GM23338 (cell line): Measurements from ENCODE around the gene ARHGEF28. TPM values are rescaled to one million over a fixed set of nuclear protein-coding genes. Genes with fewer than 3 reads are reported as not detected.

Source experiments
- ATAC-seq: fragments of 200-7000 bp; cut with Tn5 transposase; 3 replicates; pipeline ENCODE4 v1.9.1; 2020
- DNase-seq: peaks from one replicate; pipeline ENCODE4 v3.0.0-alpha.2; 2015; ENCODE audit warnings: low spot score
- H2AFZ ChIP-seq: fragments of 200-600 bp; sonication (generic); 2 replicates; pipeline ENCODE4 v1.8.0; 2016; ENCODE audit warnings: antibody characterized with exemption, mild to moderate bottlenecking, moderate library complexity
- H3F3A ChIP-seq: fragments of 200-600 bp; sonication (generic); replicated peaks from 2 replicates; pipeline ENCODE4 v1.8.0; 2017; ENCODE audit warnings: antibody characterized with exemption, mixed run types, low read depth
- H3K27ac ChIP-seq: fragments of 200-600 bp; sonication (generic); 2 replicates; pipeline ENCODE4 v1.6.1; 2016; ENCODE audit warnings: low read depth
- H3K27me3 ChIP-seq: fragments of 200-600 bp; sonication (generic); 2 replicates; pipeline ENCODE4 v1.8.0; 2016; ENCODE audit warnings: mild to moderate bottlenecking, mixed run types, moderate library complexity; ENCODE audit not compliant: insufficient read depth
- H3K36me3 ChIP-seq: fragments of 200-600 bp; sonication (generic); 2 replicates; pipeline ENCODE4 v1.8.0; 2016; ENCODE audit warnings: mild to moderate bottlenecking; ENCODE audit not compliant: insufficient read depth
- H3K4me1 ChIP-seq: fragments of 200-600 bp; sonication (generic); 2 replicates; pipeline ENCODE4 v1.8.0; 2016; ENCODE audit warnings: mild to moderate bottlenecking, moderate library complexity; ENCODE audit not compliant: insufficient read depth
- H3K4me2 ChIP-seq: fragments of 200-600 bp; sonication (generic); 2 replicates; pipeline ENCODE4 v1.7.1; 2017; ENCODE audit warnings: mixed run types
- H3K4me3 ChIP-seq: fragments of 200-600 bp; sonication (generic); 2 replicates; pipeline ENCODE4 v1.6.1; 2016; ENCODE audit warnings: mixed run types
- H3K79me2 ChIP-seq: fragments of 200-600 bp; sonication (generic); replicated peaks from 2 replicates; pipeline ENCODE4 v1.8.0; 2017; ENCODE audit warnings: mild to moderate bottlenecking; ENCODE audit not compliant: insufficient read depth
- H3K9me2 ChIP-seq: fragments of 200-600 bp; sonication (generic); 2 replicates; pipeline ENCODE4 v1.8.0; 2017; ENCODE audit not compliant: insufficient read depth
- H4K20me1 ChIP-seq: fragments of 200-600 bp; sonication (generic); replicated peaks from 2 replicates; pipeline ENCODE4 v1.8.0; 2017; ENCODE audit warnings: mild to moderate bottlenecking; ENCODE audit not compliant: insufficient read depth
- H3K27ac Mint-ChIP-seq: 2 replicates; pipeline ENCODE4 v1.8.0; 2020; ENCODE audit warnings: inconsistent platforms, mild to moderate bottlenecking, moderate library complexity, mixed read lengths
- H3K27me3 Mint-ChIP-seq: 3 replicates; pipeline ENCODE4 v1.8.0; 2022; ENCODE audit warnings: low read depth, mild to moderate bottlenecking, moderate library complexity, mixed read lengths, inconsistent platforms; ENCODE audit not compliant: insufficient read depth, poor library complexity
- H3K36me3 Mint-ChIP-seq: 3 replicates; pipeline ENCODE4 v1.8.0; 2021; ENCODE audit warnings: low read depth, mild to moderate bottlenecking, inconsistent platforms, moderate library complexity, mixed read lengths
- H3K4me1 Mint-ChIP-seq: 3 replicates; pipeline ENCODE4 v1.8.0; 2020; ENCODE audit warnings: mild to moderate bottlenecking, inconsistent platforms, mixed read lengths
- H3K4me3 Mint-ChIP-seq: 3 replicates; pipeline ENCODE4 v1.8.0; 2021; ENCODE audit warnings: moderate library complexity, mild to moderate bottlenecking, inconsistent platforms, mixed read lengths
- H3K9me3 Mint-ChIP-seq: 3 replicates; pipeline ENCODE4 v1.8.0; 2020; ENCODE audit warnings: moderate library complexity, mild to moderate bottlenecking, inconsistent platforms, mixed read lengths
- CREB1 ChIP-seq: fragments of 250-450 bp; sonication (Bioruptor Pico); IDR thresholded peaks from 2 replicates; pipeline ENCODE4 v1.5.0; 2020; ENCODE audit warnings: low read depth, mild to moderate bottlenecking, moderate library complexity
- CTCF ChIP-seq, 2 experiments: fragments of 200-600 bp in 1 of 2; sonication (generic) in 1 of 2; conservative IDR thresholded peaks; 2 replicates each; pipeline versions ENCODE4 v1.5.1 to v1.6.1; 2016 to 2017; ENCODE audit warnings: antibody characterized with exemption in 2 of 2, low read depth in 2 of 2, mild to moderate bottlenecking in 2 of 2, moderate library complexity in 1 of 2
- ETS1 ChIP-seq: IDR thresholded peaks from 2 replicates; pipeline ENCODE4 v1.6.1; 2016; ENCODE audit warnings: antibody characterized with exemption
- EZH2 ChIP-seq: fragments of 200-600 bp; sonication (generic); IDR thresholded peaks from one replicate; pipeline ENCODE4 v1.8.0; 2017; ENCODE audit warnings: antibody characterized with exemption, mild to moderate bottlenecking, low read depth; ENCODE audit not compliant: unreplicated experiment
- EZH2phosphoT487 ChIP-seq: fragments of 200-600 bp; sonication (generic); IDR thresholded peaks from one replicate; pipeline ENCODE4 v1.8.1; 2018; ENCODE audit warnings: antibody characterized with exemption; ENCODE audit not compliant: unreplicated experiment
- JUNB ChIP-seq: IDR thresholded peaks from one replicate; pipeline ENCODE4 v1.6.1; 2016; ENCODE audit warnings: antibody characterized with exemption; ENCODE audit not compliant: unreplicated experiment
- NANOG ChIP-seq: IDR thresholded peaks from 2 replicates; pipeline ENCODE4 v1.6.1; 2016; ENCODE audit warnings: antibody characterized with exemption, borderline replicate concordance
- POLR2AphosphoS5 ChIP-seq: IDR thresholded peaks from 2 replicates; pipeline ENCODE4 v1.6.1; 2016; ENCODE audit warnings: antibody characterized with exemption, low read depth
- REST ChIP-seq: IDR thresholded peaks from one replicate; pipeline ENCODE4 v1.6.1; 2018; ENCODE audit warnings: antibody characterized with exemption; ENCODE audit not compliant: unreplicated experiment
- STAT1 ChIP-seq: IDR thresholded peaks from one replicate; pipeline ENCODE4 v1.6.1; 2016; ENCODE audit warnings: antibody characterized with exemption; ENCODE audit not compliant: unreplicated experiment
- ZNF114 ChIP-seq: fragments of 250-450 bp; sonication (Bioruptor Pico); IDR thresholded peaks from 2 replicates; pipeline ENCODE4 v1.5.0; 2020; ENCODE audit warnings: mild to moderate bottlenecking, moderate library complexity
- ZNF331 ChIP-seq: fragments of 250-450 bp; sonication (Bioruptor Pico); IDR thresholded peaks from 2 replicates; pipeline ENCODE4 v1.5.0; 2020; ENCODE audit warnings: low read depth, mild to moderate bottlenecking, moderate library complexity
- polyA plus RNA-seq: library from polyadenylated mRNA; unstranded; fragments of >200 nt; fragmentation: Nextera tagmentation; extraction: Ambion mirVana; gene quantifications from 2 replicates; pipeline ENCODE4 v1.2.1, GENCODE V29; 2016
- total RNA-seq: library from RNA; depleted of rRNA; stranded (reverse); fragments of >200 nt; shearing (Covaris generic); gene quantifications from 2 replicates; pipeline ENCODE4 v1.2.3, GENCODE V29; 2014

The ARHGEF28 gene
- total and polyA plus RNA-seq, 2 experiments from 2014 or later, result 0.39 to 1.0 TPM

- no peak for TF ChIP-seq CTCF (conservative IDR thresholded peaks at IDR 0.05; ENCODE audit: low read depth in 2 of 2)
Observed at GRCh38 chr5:73629456-73629855, 3.5 kb downstream of the ARHGEF28 start (continued).

- peaks cover 15% of the 10 kb centered on the region for H3K27me3 Mint-ChIP-seq
- no peaks in the 10 kb centered on the region for H3K36me3 Mint-ChIP-seq
- DNase-seq, result no peak
- Histone ChIP-seq H2AFZ (no peak overlapping the region), H3K4me2 (no peak overlapping the region), H3K79me2 (no peaks in the 10 kb centered on the region), H3K27ac (no peak overlapping the region), H3K4me1 (0 out of 2 replicates have a peak, but pooled peaks cover 7% of the 10 kb centered on the region), H3K36me3 (no peaks in the 10 kb centered on the region), H3K4me3 (no peak overlapping the region), H3K27me3 (peaks cover 36% of the 10 kb centered on the region), H4K20me1 (no peaks in the 10 kb centered on the region), H3F3A (no peaks in the 10 kb centered on the region), H3K9me2 (no peaks in the 10 kb centered on the region)
- no peaks in the 10 kb centered on the region for H3K9me3 Mint-ChIP-seq
- H3K4me1 Mint-ChIP-seq, result no peaks in the 10 kb centered on the region; the same call in 2 of the 3 replicates
- H3K4me3 Mint-ChIP-seq, result no peak overlapping the region
- ATAC-seq, result no peak
- H3K27ac Mint-ChIP-seq, result no peak overlapping the region
- TF ChIP-seq CTCF (conservative IDR thresholded peaks at IDR 0.05; ENCODE audit: low read depth in 2 of 2) (no peak), STAT1 (no peak), ZNF114 (no peak), REST (no peak), ZNF331 (CRISPR knock-in tag) (no peak), EZH2phosphoT487 (no peak), JUNB (no peak), EZH2 (no peak), ETS1 (no peak), CREB1 (CRISPR knock-in tag) (no peak), POLR2AphosphoS5 (no peak), NANOG (no peak)
Observed at GRCh38 chr5:73630765-73631164, 4.8 kb downstream of the ARHGEF28 start.
